H1 (cell line): ENCODE measurements around the gene EFR3B. TPM values are rescaled to one million over a fixed set of nuclear protein-coding genes. Genes with fewer than 3 reads are reported as not detected.

ENCODE experiments used
- CTCF ChIA-PET: fragments of 300-600 bp; sonication (Branson Sonifier 250); formaldehyde crosslinking; loops from one replicate; lab custom pipeline; 2021; ENCODE audit not compliant: partially characterized antibody; lab: Charles Lee
- POLR2A ChIA-PET: fragments of 300-600 bp; sonication (Branson Sonifier 250); formaldehyde crosslinking; loops from one replicate; lab custom pipeline; 2021; ENCODE audit warnings: inconsistent platforms; ENCODE audit not compliant: partially characterized antibody; lab: Charles Lee
- DNase-seq, 2 experiments: peaks; one replicate each; pipeline versions ENCODE4 v3.0.0 to v3.0.0-alpha.2; 2010 to 2022; ENCODE audit warnings: low spot score in 2 of 2, low read depth in 1 of 2, mixed read lengths in 1 of 2
- FAIRE-seq: peaks from 2 replicates; lab custom pipeline; 2011; peaks lifted over from hg19 to GRCh38; lab: Jason Lieb, UNC
- H2AFZ ChIP-seq: 2 replicates; pipeline ENCODE4 v1.8.1; 2012; ENCODE audit warnings: low read length, inconsistent platforms
- H2AK5ac ChIP-seq: 2 replicates; pipeline ENCODE4 v1.6.1; 2013; ENCODE audit warnings: low read depth, low read length
- H2BK120ac ChIP-seq: replicated peaks from 2 replicates; pipeline ENCODE3; 2013; ENCODE audit warnings: low read depth, low read length, inconsistent platforms
- H2BK12ac ChIP-seq: 2 replicates; pipeline ENCODE4 v1.6.1; 2013; ENCODE audit warnings: low read depth, low read length
- H2BK15ac ChIP-seq: 2 replicates; pipeline ENCODE4 v1.6.1; 2013; ENCODE audit warnings: low read length
- H2BK20ac ChIP-seq: 2 replicates; pipeline ENCODE4 v1.6.1; 2013; ENCODE audit warnings: low read length
- H2BK5ac ChIP-seq: 2 replicates; pipeline ENCODE4 v1.6.1; 2013; ENCODE audit warnings: low read depth, low read length
- H3K14ac ChIP-seq: 2 replicates; pipeline ENCODE4 v1.6.1; 2013; ENCODE audit warnings: inconsistent platforms; ENCODE audit not compliant: insufficient read length
- H3K18ac ChIP-seq: 2 replicates; pipeline ENCODE4 v1.6.1; 2013; ENCODE audit warnings: low read length; ENCODE audit errors: extremely low read depth
- H3K23ac ChIP-seq: 2 replicates; pipeline ENCODE4 v1.6.1; 2013; ENCODE audit warnings: inconsistent platforms; ENCODE audit not compliant: insufficient read length
- H3K23me2 ChIP-seq: 2 replicates; pipeline ENCODE4 v1.6.1; 2013; ENCODE audit warnings: low read depth, low read length
- H3K27ac ChIP-seq: 2 replicates; pipeline ENCODE4 v1.6.1; 2011; ENCODE audit warnings: low read depth, low read length, inconsistent platforms
- H3K27me3 ChIP-seq, 4 experiments: replicated peaks in 1 of 4; 1 replicate in 1 of 4; 2 replicates in 3 of 4; pipeline versions ENCODE4 v1.6.1 to v1.8.1; 2011 to 2013; ENCODE audit warnings: low read length in 3 of 4, mild to moderate bottlenecking in 3 of 4, inconsistent platforms in 2 of 4, mixed read lengths in 2 of 4, moderate library complexity in 1 of 4; ENCODE audit not compliant: control insufficient read depth in 3 of 4, insufficient read depth in 3 of 4; ENCODE audit errors: extremely low read depth in 1 of 4
- H3K36me3 ChIP-seq, 4 experiments: 2 replicates each; pipeline versions ENCODE4 v1.6.1 to v1.8.1; 2011 to 2013; ENCODE audit warnings: mild to moderate bottlenecking in 4 of 4, low read length in 3 of 4, moderate library complexity in 2 of 4, control low read depth in 1 of 4, inconsistent platforms in 1 of 4; ENCODE audit not compliant: insufficient read depth in 4 of 4, control insufficient read depth in 2 of 4
- H3K4ac ChIP-seq: replicated peaks from 2 replicates; pipeline ENCODE3; 2013; ENCODE audit warnings: low read length, low read depth, mixed read lengths, inconsistent platforms; ENCODE audit not compliant: insufficient read length
- H3K4me1 ChIP-seq, 4 experiments: replicated peaks in 1 of 4; 1 replicate in 1 of 4; 2 replicates in 3 of 4; pipeline versions ENCODE4 v1.6.1 to v1.8.1; 2011 to 2013; ENCODE audit warnings: low read length in 3 of 4, inconsistent platforms in 2 of 4, mixed read lengths in 1 of 4; ENCODE audit not compliant: insufficient read depth in 4 of 4, control insufficient read depth in 3 of 4
- H3K4me2 ChIP-seq, 2 experiments: 2 replicates each; pipeline versions ENCODE4 v1.6.1 to v1.8.1; 2011 to 2013; ENCODE audit warnings: low read depth in 2 of 2, low read length in 2 of 2, control low read depth in 1 of 2, inconsistent platforms in 1 of 2, mild to moderate bottlenecking in 1 of 2; ENCODE audit not compliant: insufficient read depth in 1 of 2
- H3K4me3 ChIP-seq, 4 experiments: fragments of 200-600, 300-600 bp in 1 of 4; sonication (generic), shearing (Covaris generic), sonication (Bioruptor Twin) in 1 of 4; 2 replicates each; pipeline versions ENCODE4 v1.5.1 to v1.8.1; 2011 to 2016; ENCODE audit warnings: low read length in 4 of 4, low read depth in 3 of 4, control low read depth in 2 of 4, inconsistent platforms in 2 of 4, mild to moderate bottlenecking in 2 of 4, mixed read lengths in 1 of 4, moderate library complexity in 1 of 4; ENCODE audit not compliant: insufficient read depth in 2 of 4; ENCODE audit errors: extremely low read depth in 1 of 4
- H3K56ac ChIP-seq: replicated peaks from 2 replicates; pipeline ENCODE3; 2013; ENCODE audit warnings: low read depth, mild to moderate bottlenecking, mixed read lengths, low read length, inconsistent platforms; ENCODE audit not compliant: insufficient read length
- H3K79me1 ChIP-seq: 2 replicates; pipeline ENCODE4 v1.6.1; 2013; ENCODE audit warnings: low read depth, low read length, control low read depth
- H3K79me2 ChIP-seq, 2 experiments: 2 replicates each; pipeline versions ENCODE4 v1.6.1 to v1.8.1; 2012 to 2013; ENCODE audit warnings: low read length in 2 of 2, mild to moderate bottlenecking in 2 of 2, inconsistent platforms in 1 of 2; ENCODE audit not compliant: insufficient read depth in 2 of 2, control insufficient read depth in 1 of 2
- H3K9ac ChIP-seq, 4 experiments: replicated peaks in 1 of 4; 1 replicate in 1 of 4; 2 replicates in 3 of 4; pipeline versions ENCODE4 v1.6.1 to v1.8.1; 2011 to 2013; ENCODE audit warnings: low read depth in 3 of 4, low read length in 3 of 4, control low read depth in 2 of 4, mild to moderate bottlenecking in 2 of 4, moderate library complexity in 2 of 4, inconsistent platforms in 1 of 4; ENCODE audit errors: extremely low read depth in 1 of 4
- H3K9me3 ChIP-seq, 2 experiments: 2 replicates each; pipeline versions ENCODE4 v1.6.1 to v1.8.1; 2012 to 2013; ENCODE audit warnings: mild to moderate bottlenecking in 2 of 2, moderate library complexity in 2 of 2, control low read depth in 1 of 2, inconsistent platforms in 1 of 2, low read depth in 1 of 2, low read length in 1 of 2, mixed read lengths in 1 of 2; ENCODE audit not compliant: insufficient read depth in 2 of 2
- H4K20me1 ChIP-seq, 2 experiments: replicated peaks in 1 of 2; 2 replicates each; pipeline versions ENCODE3 to v1.8.1; 2011 to 2013; ENCODE audit warnings: inconsistent platforms in 2 of 2, low read length in 2 of 2, mild to moderate bottlenecking in 1 of 2; ENCODE audit not compliant: insufficient read depth in 2 of 2, control insufficient read depth in 1 of 2
- H4K5ac ChIP-seq: 2 replicates; pipeline ENCODE4 v1.6.1; 2013; ENCODE audit warnings: low read length, low read depth, mixed read lengths, inconsistent platforms; ENCODE audit not compliant: insufficient read length
- H4K8ac ChIP-seq: 2 replicates; pipeline ENCODE4 v1.8.0; 2013; ENCODE audit warnings: mild to moderate bottlenecking, moderate library complexity, low read length, inconsistent platforms; ENCODE audit not compliant: insufficient read depth; ENCODE audit errors: extremely low read depth
- H4K91ac ChIP-seq: replicated peaks from 2 replicates; pipeline ENCODE3; 2013; ENCODE audit warnings: low read length, mixed read lengths, inconsistent platforms; ENCODE audit not compliant: insufficient read length
- CHD2 ChIP-seq: IDR thresholded peaks from 2 replicates; pipeline ENCODE4 v1.6.1; 2012; ENCODE audit warnings: low read length, improper control_type of control experiment
- WGBS, 2 experiments: shearing (Covaris generic) in 1 of 2; methylation state at CpG; one replicate each; pipeline versions ENCODE4 v1.1.6 to v1.1.7; 2013 to 2015; ENCODE audit warnings: low lambda C conversion rate in 2 of 2, mixed read lengths in 2 of 2, inconsistent platforms in 1 of 2, low coverage in 1 of 2, missing lambda C conversion rate in 1 of 2; ENCODE audit not compliant: insufficient replicate concordance in 2 of 2, insufficient coverage in 1 of 2, insufficient read length in 1 of 2; ENCODE audit errors: extremely low coverage in 1 of 2, missing lambda C conversion rate in 1 of 2; 5-methylcytosine and 5-hydroxymethylcytosine counted together
- polyA plus RNA-seq, 7 experiments: library from polyadenylated mRNA; depleted of rRNA in 3 of 7; stranded (reverse) in 5 of 7; unstranded in 2 of 7; fragments of >200 nt in 5 of 7; fragments of 200-250 nt in 2 of 7; gene quantifications; 1 replicate in 5 of 7; 2 replicates in 1 of 7; 4 replicates in 1 of 7; pipeline versions ENCODE4 v1.2.1 to v1.2.3, GENCODE V29; 2011 to 2013; ENCODE audit warnings: missing spikeins in 2 of 7, mixed read lengths in 2 of 7
- total RNA-seq: library from RNA; stranded (reverse); fragmentation: NEBNext Ultra II Directional; extraction: Animal tissue kit (Norgen Biotek cat#: 25700); gene quantifications from 2 replicates; pipeline ENCODE4 v1.2.1, GENCODE V29; 2021

Gene EFR3B
- total and polyA plus RNA-seq, 2 of the 8 experiments (the other 6 are each of a cell fraction or from before 2014, with no cell fraction given) = 3.4 to 9.6 TPM

DNA sequence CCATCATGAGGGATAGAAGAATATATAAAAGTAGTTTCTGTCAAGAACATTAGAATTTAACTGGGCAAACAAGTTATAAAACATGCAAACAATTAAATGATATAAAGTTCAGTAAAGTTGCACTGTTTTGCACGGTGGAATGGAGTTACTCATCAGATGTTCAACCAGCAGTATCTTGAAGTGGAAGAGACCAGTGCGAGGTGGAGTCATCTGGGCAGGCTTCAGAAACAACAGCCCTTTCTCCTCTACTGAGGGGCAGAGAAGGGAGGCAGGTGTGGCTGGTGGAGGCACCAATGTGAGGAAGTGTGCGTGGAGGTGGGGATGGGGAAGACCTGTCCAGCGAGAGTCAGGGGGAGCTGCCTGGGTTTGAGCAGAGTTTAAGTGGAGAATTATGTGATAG lies 7.5 kb downstream of the EFR3B start:
- no peak for FAIRE-seq
- CTCF ChIA-PET = no interaction called here
- Histone ChIP-seq H4K8ac (no peak overlapping the region), H3K14ac (no peak overlapping the region), H3K23ac (no peak overlapping the region), H2BK15ac (no peak overlapping the region), H3K79me2 (no peaks in the 10 kb centered on the region), H2AFZ (no peak overlapping the region), H3K27ac (no peak overlapping the region), H2BK12ac (no peak overlapping the region; the same call in 1 of the 2 replicates), H3K27me3 (no peaks in the 10 kb centered on the region), H3K56ac (no peak overlapping the region), H2BK20ac (no peak overlapping the region), H3K4me1 (peaks cover 0 to 3% (median 0%) of the 10 kb centered on the region in 4 experiments; a peak in 3 of 7 replicates), H2BK120ac (no peak overlapping the region), H4K20me1 (peaks cover 0 to 1% of the 10 kb centered on the region in 2 experiments), H2AK5ac (no peak overlapping the region), H3K4ac (no peak overlapping the region), H4K91ac (no peak overlapping the region), H3K4me2 (no peak overlapping the region), H3K23me2 (no peaks in the 10 kb centered on the region), H3K18ac (no peak overlapping the region), H3K9ac (no peak overlapping the region), H4K5ac (no peak overlapping the region), H3K79me1 (peaks cover 2% of the 10 kb centered on the region; the same call in 1 of the 2 replicates), H3K36me3 (no peaks in the 10 kb centered on the region), H3K4me3 (no peak overlapping the region), H2BK5ac (no peak overlapping the region), H3K9me3 (no peaks in the 10 kb centered on the region)
- 84% methylated on average over 4 of the region's 4 CpGs; no CpG with 5 or more reads in 1 of the 2 experiments for WGBS, 2 experiments
- POLR2A ChIA-PET = no interaction called here
- no peak for TF ChIP-seq CHD2
- no peak for DNase-seq
